ENCODE measurements around the gene EIF4H. TPM values are rescaled to one million over a fixed set of nuclear protein-coding genes. Genes with fewer than 3 reads are reported as not detected.

Gene EIF4H
- total and polyA plus RNA-seq, 2 experiments from 2014 or later: 183 to 309 TPM

DNA sequence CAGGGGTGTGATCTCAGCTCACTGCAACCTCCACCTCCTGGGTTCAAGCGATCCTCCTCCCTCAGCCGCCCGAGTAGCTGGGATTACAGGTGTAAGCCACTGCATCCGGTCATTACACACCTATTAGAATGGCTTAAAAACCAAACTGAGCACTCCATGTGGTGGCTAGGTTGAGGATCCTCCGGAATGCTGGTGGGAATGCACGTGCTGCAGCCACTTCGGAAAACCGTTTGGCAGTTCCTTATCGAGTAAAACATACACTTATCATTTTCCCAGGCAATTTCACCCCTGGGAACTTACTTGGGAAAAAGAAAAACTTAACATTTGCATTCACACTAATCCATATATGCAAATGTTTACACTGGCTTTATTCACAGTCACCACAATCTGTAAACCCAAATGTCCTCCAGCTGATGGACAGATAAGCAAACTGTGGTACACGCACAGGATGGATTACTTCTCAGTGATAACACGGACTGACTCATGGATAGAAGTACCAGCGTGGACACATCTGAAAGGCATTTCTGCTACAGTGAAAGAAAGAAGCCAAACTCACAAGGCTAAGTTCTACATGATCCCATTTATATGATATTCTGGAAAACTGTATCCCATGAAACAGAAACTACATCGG, 59.6 kb downstream of the EIF4H start:
- H3K27me3 ChIP-seq (ENCODE audit: insufficient read depth): no peaks in the 10 kb centered on the region
- DNase-seq (ENCODE audit: low spot score) (no peak), ATAC-seq (no peak)
- Mint-ChIP-seq H3K27me3 (ENCODE audit: insufficient read depth, low read depth, poor library complexity) (peaks cover 2% of the 10 kb centered on the region), H3K4me1 (no peaks in the 10 kb centered on the region), H3K36me3 (ENCODE audit: low read depth) (peaks cover 93% of the 10 kb centered on the region), H3K4me3 (no peak overlapping the region), H3K27ac (no peak overlapping the region), H3K9me3 (no peaks in the 10 kb centered on the region)
- no peak overlapping the region for H2AFZ ChIP-seq
- H3K4me1 ChIP-seq (ENCODE audit: insufficient read depth): no peaks in the 10 kb centered on the region
- no peak overlapping the region for H3K4me2 ChIP-seq
- no peaks in the 10 kb centered on the region for H3K79me2 ChIP-seq (replicated peaks; ENCODE audit: insufficient read depth)
- H3K36me3 ChIP-seq (ENCODE audit: insufficient read depth): peaks cover 58% of the 10 kb centered on the region
- no peaks in the 10 kb centered on the region for H3K9me2 ChIP-seq (ENCODE audit: insufficient read depth)
- H4K20me1 ChIP-seq (replicated peaks; ENCODE audit: insufficient read depth): no peaks in the 10 kb centered on the region
- TF ChIP-seq, protein P1, sequence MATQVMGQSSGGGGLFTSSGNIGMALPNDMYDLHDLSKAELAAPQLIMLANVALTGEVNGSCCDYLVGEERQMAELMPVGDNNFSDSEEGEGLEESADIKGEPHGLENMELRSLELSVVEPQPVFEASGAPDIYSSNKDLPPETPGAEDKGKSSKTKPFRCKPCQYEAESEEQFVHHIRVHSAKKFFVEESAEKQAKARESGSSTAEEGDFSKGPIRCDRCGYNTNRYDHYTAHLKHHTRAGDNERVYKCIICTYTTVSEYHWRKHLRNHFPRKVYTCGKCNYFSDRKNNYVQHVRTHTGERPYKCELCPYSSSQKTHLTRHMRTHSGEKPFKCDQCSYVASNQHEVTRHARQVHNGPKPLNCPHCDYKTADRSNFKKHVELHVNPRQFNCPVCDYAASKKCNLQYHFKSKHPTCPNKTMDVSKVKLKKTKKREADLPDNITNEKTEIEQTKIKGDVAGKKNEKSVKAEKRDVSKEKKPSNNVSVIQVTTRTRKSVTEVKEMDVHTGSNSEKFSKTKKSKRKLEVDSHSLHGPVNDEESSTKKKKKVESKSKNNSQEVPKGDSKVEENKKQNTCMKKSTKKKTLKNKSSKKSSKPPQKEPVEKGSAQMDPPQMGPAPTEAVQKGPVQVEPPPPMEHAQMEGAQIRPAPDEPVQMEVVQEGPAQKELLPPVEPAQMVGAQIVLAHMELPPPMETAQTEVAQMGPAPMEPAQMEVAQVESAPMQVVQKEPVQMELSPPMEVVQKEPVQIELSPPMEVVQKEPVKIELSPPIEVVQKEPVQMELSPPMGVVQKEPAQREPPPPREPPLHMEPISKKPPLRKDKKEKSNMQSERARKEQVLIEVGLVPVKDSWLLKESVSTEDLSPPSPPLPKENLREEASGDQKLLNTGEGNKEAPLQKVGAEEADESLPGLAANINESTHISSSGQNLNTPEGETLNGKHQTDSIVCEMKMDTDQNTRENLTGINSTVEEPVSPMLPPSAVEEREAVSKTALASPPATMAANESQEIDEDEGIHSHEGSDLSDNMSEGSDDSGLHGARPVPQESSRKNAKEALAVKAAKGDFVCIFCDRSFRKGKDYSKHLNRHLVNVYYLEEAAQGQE (IDR thresholded peaks at IDR 0.05; ENCODE audit: unreplicated experiment): no peak
- TF ChIP-seq CREB1 (CRISPR knock-in tag; IDR thresholded peaks at IDR 0.05; ENCODE audit: low read depth) (no peak), POLR2AphosphoS5 (IDR thresholded peaks at IDR 0.05; ENCODE audit: low read depth) (no peak), ZNF114 (CRISPR knock-in tag; IDR thresholded peaks at IDR 0.05) (no peak)
- H3F3A ChIP-seq (replicated peaks; ENCODE audit: low read depth): peaks cover 8% of the 10 kb centered on the region; the same call in 1 of the 2 replicates
- H3K27ac ChIP-seq (ENCODE audit: low read depth): no peak overlapping the region
- H3K4me3 ChIP-seq: no peak overlapping the region

DNA sequence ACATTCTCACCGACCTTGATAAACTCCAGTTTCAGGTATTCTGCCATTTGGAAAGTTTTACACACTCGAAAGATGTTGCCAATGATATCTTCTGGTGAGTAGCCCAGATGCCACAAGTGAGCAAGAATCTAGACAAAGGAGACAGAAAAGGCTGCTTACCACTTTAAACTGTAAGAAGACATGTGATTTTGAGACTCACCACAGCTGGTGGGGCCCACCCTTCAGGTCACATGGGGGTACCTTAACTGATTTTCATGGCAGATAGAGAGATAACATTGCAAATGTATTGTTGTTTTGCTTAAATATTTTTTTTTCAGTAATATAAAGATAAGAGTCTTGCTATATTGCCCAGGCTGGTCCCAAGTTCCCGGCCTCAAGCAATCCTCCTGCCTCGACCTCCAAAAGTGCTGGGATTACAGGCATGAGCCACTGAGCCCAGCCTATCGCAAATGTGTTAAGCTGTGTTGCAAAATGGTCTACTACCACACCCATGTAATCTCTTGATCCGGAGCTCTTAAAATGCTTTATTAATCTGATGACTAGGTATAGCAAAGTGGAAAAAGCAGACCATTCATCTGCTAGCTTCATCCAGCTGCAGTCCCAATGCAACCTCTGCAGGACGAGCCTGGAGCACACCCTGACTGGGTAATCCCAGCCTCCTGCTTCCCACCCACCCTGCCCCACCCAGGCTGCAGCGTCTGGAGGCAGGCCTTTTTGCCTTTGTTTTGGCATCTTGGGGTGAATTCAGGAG, 61.5 kb downstream of the EIF4H start:
- Histone ChIP-seq H3K79me2 (replicated peaks; ENCODE audit: insufficient read depth) (no peaks in the 10 kb centered on the region), H3K4me3 (no peak overlapping the region), H3K36me3 (ENCODE audit: insufficient read depth) (peaks cover 65% of the 10 kb centered on the region), H3K4me2 (no peak overlapping the region), H2AFZ (no peak overlapping the region), H3F3A (replicated peaks; ENCODE audit: low read depth) (0 out of 2 replicates have a peak, but pooled peaks cover 8% of the 10 kb centered on the region), H3K4me1 (ENCODE audit: insufficient read depth) (no peaks in the 10 kb centered on the region), H4K20me1 (replicated peaks; ENCODE audit: insufficient read depth) (no peaks in the 10 kb centered on the region), H3K27ac (ENCODE audit: low read depth) (no peak overlapping the region), H3K27me3 (ENCODE audit: insufficient read depth) (no peaks in the 10 kb centered on the region), H3K9me2 (ENCODE audit: insufficient read depth) (no peaks in the 10 kb centered on the region)
- Mint-ChIP-seq H3K27ac (no peak overlapping the region), H3K36me3 (ENCODE audit: low read depth) (peaks cover 91% of the 10 kb centered on the region), H3K27me3 (ENCODE audit: insufficient read depth, low read depth, poor library complexity) (no peaks in the 10 kb centered on the region), H3K4me1 (no peaks in the 10 kb centered on the region), H3K4me3 (no peak overlapping the region), H3K9me3 (no peaks in the 10 kb centered on the region)
- ATAC-seq (no peak), DNase-seq (ENCODE audit: low spot score) (no peak)
- TF ChIP-seq, protein P1 (IDR thresholded peaks at IDR 0.05; ENCODE audit: unreplicated experiment): no peak
- no peak for TF ChIP-seq STAT1 (IDR thresholded peaks at IDR 0.05; ENCODE audit: unreplicated experiment)
- TF ChIP-seq, protein P2, sequence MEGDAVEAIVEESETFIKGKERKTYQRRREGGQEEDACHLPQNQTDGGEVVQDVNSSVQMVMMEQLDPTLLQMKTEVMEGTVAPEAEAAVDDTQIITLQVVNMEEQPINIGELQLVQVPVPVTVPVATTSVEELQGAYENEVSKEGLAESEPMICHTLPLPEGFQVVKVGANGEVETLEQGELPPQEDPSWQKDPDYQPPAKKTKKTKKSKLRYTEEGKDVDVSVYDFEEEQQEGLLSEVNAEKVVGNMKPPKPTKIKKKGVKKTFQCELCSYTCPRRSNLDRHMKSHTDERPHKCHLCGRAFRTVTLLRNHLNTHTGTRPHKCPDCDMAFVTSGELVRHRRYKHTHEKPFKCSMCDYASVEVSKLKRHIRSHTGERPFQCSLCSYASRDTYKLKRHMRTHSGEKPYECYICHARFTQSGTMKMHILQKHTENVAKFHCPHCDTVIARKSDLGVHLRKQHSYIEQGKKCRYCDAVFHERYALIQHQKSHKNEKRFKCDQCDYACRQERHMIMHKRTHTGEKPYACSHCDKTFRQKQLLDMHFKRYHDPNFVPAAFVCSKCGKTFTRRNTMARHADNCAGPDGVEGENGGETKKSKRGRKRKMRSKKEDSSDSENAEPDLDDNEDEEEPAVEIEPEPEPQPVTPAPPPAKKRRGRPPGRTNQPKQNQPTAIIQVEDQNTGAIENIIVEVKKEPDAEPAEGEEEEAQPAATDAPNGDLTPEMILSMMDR (conservative IDR thresholded peaks at IDR 0.05; ENCODE audit: low read depth in 2 of 2): no peak
- TF ChIP-seq EZH2phosphoT487 (IDR thresholded peaks at IDR 0.05; ENCODE audit: unreplicated experiment): no peak
- TF ChIP-seq, protein P3, sequence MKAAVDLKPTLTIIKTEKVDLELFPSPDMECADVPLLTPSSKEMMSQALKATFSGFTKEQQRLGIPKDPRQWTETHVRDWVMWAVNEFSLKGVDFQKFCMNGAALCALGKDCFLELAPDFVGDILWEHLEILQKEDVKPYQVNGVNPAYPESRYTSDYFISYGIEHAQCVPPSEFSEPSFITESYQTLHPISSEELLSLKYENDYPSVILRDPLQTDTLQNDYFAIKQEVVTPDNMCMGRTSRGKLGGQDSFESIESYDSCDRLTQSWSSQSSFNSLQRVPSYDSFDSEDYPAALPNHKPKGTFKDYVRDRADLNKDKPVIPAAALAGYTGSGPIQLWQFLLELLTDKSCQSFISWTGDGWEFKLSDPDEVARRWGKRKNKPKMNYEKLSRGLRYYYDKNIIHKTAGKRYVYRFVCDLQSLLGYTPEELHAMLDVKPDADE (IDR thresholded peaks at IDR 0.05): no peak
- no peak for TF ChIP-seq EZH2 (IDR thresholded peaks at IDR 0.05; ENCODE audit: low read depth, unreplicated experiment)
- TF ChIP-seq POLR2AphosphoS5 (IDR thresholded peaks at IDR 0.05; ENCODE audit: low read depth): no peak
- no peak for TF ChIP-seq JUNB (IDR thresholded peaks at IDR 0.05; ENCODE audit: unreplicated experiment)
- no peak for TF ChIP-seq ZNF331 (CRISPR knock-in tag; IDR thresholded peaks at IDR 0.05; ENCODE audit: low read depth)
- TF ChIP-seq ZNF114 (CRISPR knock-in tag; IDR thresholded peaks at IDR 0.05): no peak

All from GM23338 (cell line).